NCI-H774 (cell line): ENCODE data around the gene OCRL.
A peak's percentile ranks its signal among the peaks of the same experiment; 100 is the strongest.

Source experiments
- DNase-seq: peaks from one replicate; lab custom pipeline; 2025; lab: John Stamatoyannopoulos, UW

OCRL gene

DNA sequence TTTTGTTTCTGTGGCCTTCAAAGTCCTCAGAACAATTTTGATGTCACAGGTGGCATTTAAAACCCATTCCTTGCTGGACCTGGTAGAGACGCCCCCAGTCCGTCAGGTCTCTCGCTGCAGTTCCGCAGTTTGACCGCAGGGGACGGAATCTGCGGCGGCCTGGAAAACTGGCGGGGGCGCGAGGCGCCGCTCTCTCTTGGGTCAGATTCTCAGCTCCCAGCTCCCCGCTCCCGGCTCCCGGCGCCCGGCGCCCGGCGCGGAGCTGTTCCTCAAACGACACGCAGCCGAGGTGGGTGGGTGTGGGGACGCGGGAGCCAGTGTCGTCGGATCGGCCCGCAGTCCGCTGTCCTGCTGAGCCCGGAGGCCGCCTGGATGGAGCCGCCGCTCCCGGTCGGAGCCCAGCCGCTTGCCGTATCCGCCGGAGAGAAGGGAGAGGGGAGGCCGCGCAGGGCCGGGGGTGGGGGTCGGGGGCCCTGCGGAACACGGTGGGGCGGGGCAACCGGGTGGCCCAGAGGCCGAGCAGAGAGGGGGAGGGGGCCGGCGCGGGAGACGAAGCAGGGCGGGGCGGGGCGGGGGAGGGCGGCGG lies at the start of gene OCRL:
Gene OCRL, plus strand, starts transcription at position 192 of the 586 bp plus-strand sequence. Its CDS starts 181 bp downstream, at position 373.
- DNase-seq = peak; percentile 73

DNA sequence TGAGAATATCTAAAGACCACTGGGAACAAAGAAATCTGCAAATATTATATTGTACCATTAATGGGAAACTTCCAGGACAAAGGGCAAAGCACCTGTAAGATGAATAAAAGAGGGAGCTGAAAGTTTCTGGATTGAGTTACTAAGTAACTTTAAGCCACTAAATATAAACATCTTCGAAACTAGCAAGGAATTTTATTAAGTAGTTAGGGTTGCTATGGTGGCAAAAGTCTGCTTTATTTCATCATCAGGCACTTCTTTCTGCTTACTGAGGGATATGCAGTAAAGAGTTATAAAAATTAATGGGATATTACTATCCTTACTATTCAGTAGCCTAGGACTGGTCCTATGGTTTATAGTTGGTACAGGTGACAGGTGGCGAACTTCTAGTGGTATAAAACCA lies 49.7 kb upstream of the OCRL start:
- DNase-seq = no peak

DNA sequence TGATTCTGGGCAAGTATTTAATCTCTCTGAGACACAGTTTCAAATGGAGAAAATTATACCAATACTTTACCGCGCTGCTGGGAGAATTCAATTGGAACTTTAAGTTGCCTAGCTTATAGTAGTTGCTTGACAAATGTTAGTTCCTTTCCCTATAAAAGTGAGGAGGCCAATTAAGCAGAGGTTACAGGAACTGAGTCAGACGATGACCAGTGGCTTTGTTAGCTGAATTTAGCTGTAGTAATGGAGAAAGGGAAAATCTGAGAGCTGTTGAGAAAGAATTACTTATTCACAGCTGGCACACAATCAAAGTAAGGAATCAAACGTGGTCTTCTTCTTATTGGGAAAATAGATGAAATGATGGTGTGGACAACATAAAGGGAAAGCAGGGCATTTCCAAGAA lies 46.4 kb upstream of the OCRL start:
- DNase-seq = no peak

DNA sequence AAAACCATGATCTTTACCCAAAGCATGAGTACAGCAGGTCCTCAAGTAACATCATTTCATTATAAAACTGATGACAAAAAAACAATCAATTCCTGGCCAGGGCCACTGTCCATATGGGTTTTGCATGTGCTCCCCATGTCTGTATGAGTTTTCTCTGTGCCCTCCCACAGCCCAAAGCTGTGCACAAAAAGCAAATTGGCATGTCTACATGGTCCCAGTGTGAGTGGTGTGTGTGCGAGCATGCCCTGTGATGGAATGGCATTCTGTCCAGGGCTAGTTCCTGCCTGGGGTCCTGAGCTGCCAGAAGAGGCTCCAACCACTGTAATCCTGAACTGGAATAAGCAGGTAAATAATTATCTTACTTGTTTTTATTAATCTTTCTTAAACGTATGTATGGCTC lies 45.2 kb upstream of the OCRL start:
- no peak for DNase-seq

DNA sequence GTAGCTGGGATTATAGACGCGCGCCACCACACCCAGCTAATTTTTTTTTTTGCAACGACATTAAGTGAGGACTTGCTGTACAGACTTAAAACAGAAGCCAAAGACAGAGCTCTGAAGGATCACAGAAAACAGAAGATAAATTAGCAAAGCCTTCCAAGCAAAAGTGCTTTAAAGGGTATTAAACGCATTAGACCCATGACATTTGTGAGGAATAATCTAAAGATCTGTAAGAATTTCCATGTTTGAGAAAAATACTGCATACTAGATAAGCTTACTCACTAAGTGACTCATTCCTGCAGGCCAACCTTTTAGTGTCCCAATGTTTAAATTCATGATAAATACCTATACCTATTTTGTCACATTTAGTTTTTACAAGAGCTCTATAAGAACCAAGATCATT lies 44.2 kb upstream of the OCRL start:
- DNase-seq = no peak

DNA sequence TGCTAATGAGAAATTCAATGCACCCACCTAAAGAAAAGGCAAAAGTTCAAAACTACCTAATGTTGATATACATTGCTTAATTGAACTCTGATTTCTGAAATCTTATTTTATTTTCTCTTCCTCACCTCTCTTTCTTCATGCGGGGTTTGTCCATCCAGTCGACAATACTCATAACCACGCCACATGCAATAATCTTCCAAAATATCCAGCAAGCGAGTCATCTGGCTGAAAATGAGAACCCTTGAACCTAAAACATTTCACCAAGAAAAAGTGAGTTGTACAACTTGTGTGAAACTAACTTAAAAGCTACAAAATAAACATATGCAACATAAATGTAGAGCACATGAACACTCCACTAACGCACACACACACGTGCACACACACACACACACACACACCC lies 43.4 kb upstream of the OCRL start:
- DNase-seq = no peak

DNA sequence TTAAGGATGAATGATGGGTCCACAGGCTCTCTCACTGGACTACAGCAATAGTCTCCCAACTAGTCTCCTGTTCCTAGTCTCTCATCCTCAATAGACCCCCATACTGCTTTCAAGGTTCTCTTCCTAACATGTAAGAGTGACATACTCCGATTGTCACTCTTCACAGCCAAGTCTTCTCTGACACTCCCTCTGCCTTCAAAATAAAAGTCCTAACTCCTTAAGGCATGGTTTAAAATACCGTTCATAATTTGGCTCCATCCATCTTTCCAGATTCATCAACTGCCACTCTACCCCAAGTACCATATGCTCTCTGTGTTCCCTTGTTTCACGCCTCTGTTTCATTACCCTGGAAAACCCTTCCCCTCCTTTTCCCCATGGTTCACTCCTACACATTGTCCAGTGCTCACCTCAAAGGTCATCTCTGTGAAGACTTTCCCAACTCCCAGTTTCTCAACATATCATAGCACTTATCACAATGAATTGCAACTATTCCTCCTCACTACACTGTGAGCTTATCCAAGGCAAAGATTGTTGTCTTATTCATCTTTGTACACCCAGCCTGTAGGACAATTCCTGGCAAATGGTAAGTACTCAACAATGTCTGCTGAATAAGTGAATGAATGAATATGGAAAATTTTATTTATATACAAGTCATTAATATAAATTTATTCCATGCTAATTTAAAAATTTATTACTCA lies 42.8 kb upstream of the OCRL start:
- DNase-seq = no peak

DNA sequence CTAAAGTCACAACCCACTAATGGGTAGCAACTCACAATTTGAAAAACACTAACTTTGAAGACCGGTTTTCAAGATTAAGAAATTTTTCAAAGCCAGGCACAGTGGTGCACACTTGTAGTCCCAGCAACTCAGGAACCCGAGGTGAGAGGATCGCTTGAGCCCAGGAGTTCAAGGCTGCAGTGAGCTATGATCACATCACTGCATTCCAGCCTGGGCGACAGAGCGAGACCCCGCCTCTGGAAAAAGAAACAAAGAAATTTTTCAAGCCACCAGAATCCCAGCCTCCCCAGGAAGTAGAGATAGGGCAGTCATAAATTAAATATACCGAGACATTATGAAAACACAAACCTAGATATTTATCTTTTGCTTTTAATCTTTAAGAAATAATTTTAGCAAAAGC lies 29.7 kb upstream of the OCRL start:
- no peak for DNase-seq

DNA sequence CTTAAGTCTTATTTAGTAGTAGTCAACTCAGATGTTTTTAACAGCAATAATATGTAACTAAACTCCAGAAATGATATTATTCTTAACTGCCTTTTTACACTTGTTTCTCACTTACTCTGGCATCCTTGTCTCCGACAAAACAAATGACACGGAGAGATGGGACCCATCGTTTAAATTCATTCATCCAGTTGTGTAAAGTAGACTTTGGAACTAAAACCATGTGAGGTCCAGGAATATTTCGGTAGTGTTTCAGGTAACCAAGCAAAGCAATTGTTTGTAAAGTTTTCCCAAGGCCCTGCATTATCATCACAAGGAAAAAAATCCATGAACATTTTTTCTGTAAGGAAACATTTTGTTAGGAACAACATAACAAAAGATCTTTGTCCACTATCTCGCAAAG lies 28.4 kb upstream of the OCRL start:
- DNase-seq = no peak

DNA sequence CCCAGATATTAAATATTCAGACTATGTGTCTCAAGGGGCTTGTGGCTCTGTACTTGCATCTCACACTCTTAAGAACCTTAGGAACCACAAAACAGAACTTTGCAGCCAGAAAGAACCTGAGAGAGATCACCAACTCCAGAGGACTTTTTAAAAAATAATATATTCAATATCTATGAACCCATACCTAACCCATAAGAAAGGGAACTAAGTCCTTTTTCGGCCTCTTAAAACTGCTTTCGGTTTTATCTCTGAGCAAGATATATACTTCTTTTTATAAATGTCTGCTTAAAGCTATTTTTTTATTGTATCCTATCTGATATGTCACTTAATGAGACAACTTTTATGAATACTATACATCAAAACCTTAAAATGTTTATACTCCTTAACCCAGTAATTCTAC lies 27.6 kb upstream of the OCRL start:
- DNase-seq = no peak

DNA sequence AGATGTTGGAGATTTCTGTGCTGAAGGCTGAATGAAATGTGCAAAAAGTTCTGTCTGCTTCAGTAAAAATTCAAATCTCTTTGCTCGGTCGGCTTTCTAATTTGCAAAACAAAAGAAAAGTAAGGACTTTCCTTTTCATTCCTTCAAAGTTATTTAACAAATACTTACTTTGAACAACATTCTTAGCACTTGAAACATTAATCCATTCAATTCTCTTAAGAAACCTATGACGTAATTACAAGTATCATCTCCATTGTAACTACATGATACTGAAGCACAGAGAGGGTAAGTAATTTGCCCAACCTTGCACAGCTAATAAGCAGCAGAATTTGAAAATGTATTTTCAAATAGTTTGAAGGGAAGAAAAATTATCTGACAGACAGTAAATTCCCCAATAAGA lies 23.7 kb upstream of the OCRL start:
- no peak for DNase-seq

DNA sequence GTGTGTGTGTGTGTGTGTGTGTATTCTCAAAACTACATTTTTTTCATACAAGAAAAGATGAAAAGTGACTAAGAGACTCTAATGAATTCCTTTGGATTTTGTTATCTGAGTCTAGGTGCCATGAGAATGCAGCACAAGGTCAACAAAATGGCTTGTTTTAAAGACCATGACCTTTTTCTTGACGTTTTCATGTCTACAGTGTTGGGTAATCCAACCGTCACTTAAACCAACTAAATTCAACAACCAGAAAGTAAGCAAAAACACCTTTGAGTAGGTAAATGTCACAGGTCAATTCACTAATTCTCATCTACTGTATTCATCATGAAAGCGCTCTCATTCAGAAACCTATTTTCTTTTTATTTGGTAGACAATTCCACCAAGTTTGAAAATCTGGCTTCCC lies 19.9 kb upstream of the OCRL start:
- DNase-seq = no peak

DNA sequence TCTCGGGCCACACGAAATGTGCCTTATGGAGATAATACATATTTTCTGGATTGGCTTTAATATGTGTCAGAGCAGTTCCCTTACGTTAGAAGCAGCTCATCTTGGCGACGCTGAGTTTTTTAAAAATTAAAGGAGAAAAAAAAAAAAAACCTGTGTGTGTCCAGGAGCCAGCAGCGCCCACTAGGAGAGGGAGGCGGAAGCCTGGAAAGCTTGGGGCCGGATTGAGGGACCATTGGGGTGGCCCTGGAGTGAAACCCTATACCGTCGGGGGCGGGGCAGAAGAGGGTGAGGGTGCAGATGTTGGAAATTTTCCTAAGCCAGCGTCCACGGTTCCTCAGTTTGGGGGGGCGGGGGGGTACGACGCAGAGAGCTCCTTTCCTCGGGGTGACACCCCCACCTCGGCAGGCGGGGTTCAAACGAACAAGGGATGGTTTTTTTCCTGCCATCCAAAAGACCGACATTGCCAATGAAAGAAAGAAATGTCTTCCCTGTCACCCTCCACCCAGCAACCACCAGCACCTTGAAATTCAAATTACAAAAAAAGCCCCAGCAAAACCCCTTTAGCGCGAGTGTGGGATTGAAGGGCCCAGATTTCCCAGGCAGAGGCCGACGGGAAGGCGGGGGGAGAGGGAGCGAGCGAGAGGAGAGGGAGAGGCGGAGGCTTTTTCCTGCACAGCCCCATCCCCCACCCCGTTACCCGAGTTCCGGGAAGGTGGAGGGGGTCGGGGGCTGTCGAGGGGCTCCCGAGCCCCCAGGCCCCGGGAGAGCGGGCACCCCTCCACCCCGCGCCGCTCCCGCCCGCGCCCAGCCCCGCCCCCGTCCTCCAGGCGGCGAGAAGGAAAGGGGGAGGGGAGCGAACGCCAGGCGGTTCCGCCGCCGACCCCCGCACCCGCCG lies 17.6 kb upstream of the OCRL start:
- peak; percentile 60 for DNase-seq

DNA sequence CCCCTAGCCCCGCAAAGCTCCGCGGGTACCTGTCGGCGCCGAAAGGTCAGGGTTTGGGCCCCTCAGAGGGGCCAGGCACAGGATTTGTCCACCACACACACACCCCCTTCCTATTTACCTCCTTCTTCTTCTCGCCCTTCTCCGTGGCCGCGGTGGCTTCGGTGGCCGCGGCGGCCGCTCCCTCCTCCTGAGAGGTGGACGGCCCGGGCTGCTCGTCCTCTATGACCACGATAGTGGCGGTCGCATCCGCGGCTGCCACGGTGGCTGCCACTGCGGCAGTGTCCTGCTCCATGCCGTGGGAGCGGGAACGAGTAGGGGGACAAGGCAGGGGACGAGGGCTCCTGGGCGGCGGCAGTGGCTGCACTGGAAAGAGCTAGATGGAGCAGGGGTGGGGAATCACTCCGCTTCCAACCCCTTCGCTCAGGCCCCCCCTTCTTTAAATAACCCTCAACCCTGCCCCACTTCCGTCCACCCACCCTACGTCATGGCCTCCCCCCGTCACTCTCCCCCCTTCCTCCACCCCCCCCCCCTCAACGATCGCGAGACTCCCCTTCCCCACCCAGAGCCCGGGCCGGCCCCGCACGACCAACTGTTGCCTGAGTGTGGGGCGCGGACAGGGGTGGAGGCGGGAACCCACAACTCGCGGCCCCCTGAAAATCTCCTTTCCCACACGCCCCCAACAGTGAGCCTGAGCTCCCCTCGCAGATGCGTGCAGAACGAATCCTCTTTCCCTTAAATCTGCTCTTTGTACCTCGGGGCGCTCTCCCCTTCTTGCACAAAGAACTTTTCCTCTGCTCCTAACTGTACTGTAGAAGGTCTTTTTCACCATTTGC lies 16.8 kb upstream of the OCRL start, which contains the start of gene SMARCA1:
Gene SMARCA1, minus strand, starts transcription at position 412 of the 833 bp plus-strand sequence. Its CDS starts 120 bp downstream, at position 292.
- DNase-seq = peak; percentile 47

DNA sequence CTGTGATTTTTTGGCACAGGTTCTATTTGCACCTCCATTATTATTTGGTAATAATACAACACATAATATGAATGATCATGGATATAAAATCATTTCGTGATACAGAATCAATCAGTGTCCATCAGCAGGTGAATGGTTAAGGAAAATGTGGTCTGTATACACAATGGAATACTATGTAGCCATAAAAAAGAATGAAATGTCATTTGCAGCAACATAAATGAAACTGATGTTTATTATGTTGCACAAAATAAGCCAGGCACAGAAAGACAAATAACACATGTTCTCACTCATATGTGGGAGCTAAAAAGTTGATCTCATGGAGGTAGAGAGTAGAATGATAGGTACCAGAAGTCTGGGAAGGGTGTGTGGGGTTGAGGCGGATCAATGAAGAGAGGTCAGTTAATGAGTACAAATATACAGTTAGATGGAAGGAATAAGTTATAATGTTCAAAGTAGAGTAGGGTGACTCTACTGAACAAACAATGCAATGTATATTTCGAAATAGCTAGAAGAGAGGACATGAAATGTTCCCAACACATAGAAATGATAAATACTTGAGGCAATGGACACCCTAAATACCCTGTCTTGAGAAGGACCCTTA lies 15.7 kb upstream of the OCRL start:
- no peak for DNase-seq

DNA sequence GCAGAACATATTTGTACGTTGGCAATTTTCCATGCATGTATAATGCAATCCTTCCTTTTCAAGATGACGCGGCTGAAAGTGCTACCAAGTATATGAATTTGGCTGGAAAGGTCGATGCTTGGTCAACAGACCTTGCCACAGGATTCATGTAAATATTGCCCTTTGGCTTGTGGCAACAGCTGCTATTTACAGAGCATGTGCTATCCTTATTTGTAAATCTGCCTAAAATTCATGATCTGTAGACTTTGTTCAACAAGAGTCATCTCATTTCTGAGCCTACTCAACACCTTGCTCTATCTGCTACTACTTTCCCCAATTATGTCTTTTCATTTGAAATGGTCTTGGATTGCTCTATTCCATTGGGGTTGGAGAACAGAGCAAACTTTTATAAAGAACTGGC lies 14.9 kb upstream of the OCRL start:
- peak; percentile 36 for DNase-seq

DNA sequence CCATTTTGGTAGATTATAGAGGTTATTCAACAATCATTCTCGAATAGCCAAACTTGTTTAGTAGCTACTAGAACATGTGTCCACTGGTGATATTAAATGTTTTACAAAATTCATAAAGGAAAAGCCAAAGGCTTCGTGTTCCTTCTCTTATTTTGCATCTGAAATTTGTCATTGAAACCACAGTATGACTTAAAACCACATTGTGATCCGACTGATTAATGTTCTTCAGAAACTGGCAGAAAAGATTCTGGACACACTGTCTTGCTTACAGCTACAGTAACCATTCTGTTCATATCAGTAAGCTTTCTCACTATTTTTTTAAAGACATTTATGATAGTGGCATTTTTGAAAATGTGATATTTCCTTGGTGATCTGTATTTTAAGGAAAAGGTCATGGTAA lies 14.2 kb upstream of the OCRL start:
- no peak for DNase-seq

DNA sequence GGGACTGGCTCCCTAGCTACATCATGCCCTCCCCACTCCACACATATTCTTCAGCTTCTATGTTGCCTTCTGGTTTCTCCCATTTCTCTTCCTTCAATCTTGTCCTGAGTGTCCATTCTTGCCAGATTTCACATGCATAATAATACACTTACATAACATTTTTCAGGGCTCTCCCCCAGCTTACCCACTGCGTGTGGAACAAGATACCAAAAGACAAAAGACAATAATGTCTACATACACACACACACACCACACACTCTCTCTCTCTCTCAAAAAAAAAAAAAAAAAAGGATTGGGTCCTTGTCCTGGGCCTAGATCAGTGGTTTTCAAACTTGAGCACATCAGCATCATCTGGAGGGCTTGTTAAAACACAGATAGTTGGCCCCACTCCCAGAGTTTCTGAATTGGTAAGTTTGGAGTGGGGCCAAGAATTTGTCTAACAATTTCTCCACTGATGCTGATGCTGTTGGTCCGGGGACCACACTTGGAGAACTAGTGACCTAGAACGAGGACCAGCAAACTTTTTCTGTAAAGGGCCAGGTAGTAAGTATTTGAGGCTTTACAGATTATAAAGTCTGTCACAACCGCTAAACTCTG lies 10.3 kb upstream of the OCRL start:
- DNase-seq = no peak

DNA sequence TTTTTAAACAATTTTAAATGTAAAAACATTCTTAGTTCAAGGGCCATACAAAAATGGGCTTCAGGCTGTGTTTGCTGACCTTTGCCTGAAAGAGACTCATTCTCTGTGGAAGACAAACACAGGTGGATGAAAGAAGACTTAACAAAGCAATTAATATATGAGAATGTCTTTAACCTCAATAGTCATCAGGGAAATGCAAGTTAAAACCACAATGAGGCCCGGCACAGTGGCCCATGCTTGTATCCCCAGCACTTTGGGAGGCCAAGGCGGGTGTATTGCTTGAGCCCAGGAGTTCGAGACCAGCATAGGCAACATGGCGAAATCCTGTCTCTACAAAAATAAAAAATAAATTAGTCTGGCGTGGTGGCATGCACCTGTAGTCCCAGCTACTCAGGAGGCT lies 9.6 kb upstream of the OCRL start:
- DNase-seq = no peak

DNA sequence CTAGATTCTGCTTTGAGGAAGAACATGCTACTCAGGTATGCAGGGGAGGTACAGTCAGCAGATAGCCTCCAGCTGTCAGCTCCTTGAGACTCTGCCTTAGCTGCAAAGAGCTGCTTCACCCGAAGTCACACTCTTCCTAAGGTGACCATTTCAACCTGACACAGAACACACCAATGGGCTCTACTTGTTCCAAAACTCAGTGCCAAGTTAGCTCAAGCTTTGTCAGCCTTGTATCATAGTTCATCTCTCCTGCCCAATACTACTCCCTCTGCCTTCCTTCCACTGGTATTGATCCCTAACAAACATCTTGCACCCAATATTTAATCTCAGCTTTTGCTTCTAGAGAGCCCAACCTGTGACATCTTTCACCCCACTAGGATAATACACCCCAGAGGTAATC lies 8.9 kb upstream of the OCRL start:
- no peak for DNase-seq
